ENCODE data around the gene ZBTB43. TPM values are rescaled to one million over a fixed set of nuclear protein-coding genes. Genes with fewer than 3 reads are reported as not detected.
"Not testable (repeated sequence)": the region's sequence is repeated elsewhere in the genome, so short reads cannot be mapped to it uniquely, and the experiment has no call there.

ZBTB43 gene
- total and polyA plus RNA-seq, 5 donors from 2014 or later = 4.5 to 38.0 (median 7.1) TPM

- H3K27me3 ChIP-seq (ENCODE audit: control insufficient read depth, insufficient read depth, low read length) = peaks cover 16% of the 10 kb centered on the region
- ATAC-seq (ENCODE audit: low read depth in 2 of 2) (no peak), DNase-seq (no peak)
- H3K4me3 ChIP-seq (ENCODE audit: low read depth, low read length) = no peak overlapping the region
- no peak overlapping the region for H3K4me3 Mint-ChIP-seq
- H3K27me3 Mint-ChIP-seq = peaks cover 47% of the 10 kb centered on the region
- no peaks in the 10 kb centered on the region for H3K4me1 ChIP-seq (ENCODE audit: control insufficient read depth, insufficient read depth, low read length, poor library complexity, severe bottlenecking)
- H3K27ac Mint-ChIP-seq = no peak overlapping the region
- peaks cover 0 to 2% (median 0%) of the 10 kb centered on the region in 4 donors for H3K4me1 Mint-ChIP-seq
- H3K27ac ChIP-seq (ENCODE audit: insufficient read depth, low read length, poor library complexity, severe bottlenecking) = no peak overlapping the region
- H3K9me3 ChIP-seq (ENCODE audit: control insufficient read depth in 2 of 2, low read length in 2 of 2) = no peaks in the 10 kb centered on the region
- no peaks in the 10 kb centered on the region for H3K36me3 ChIP-seq (ENCODE audit: control insufficient read depth, insufficient read depth, low read length)
- H3K9me3 Mint-ChIP-seq = no peaks in the 10 kb centered on the region
- no peaks in the 10 kb centered on the region for H3K36me3 Mint-ChIP-seq
These were observed 20.4 kb upstream of the ZBTB43 start for GRCh38 chr9:126784401-126784800.

GRCh38 chr9:126784841-126785240, 20.0 kb upstream of the ZBTB43 start:
- peaks cover 48% of the 10 kb centered on the region for H3K27me3 Mint-ChIP-seq
- H3K9me3 Mint-ChIP-seq = not testable (repeated sequence)

GRCh38 chr9:126788046-126788445, 16.8 kb upstream of the ZBTB43 start:
- Histone ChIP-seq H3K27ac (ENCODE audit: insufficient read depth, low read length, poor library complexity, severe bottlenecking) (no peak overlapping the region), H3K4me1 (ENCODE audit: control insufficient read depth, insufficient read depth, low read length, poor library complexity, severe bottlenecking) (no peaks in the 10 kb centered on the region), H3K27me3 (ENCODE audit: control insufficient read depth, insufficient read depth, low read length) (peaks cover 13% of the 10 kb centered on the region), H3K4me3 (ENCODE audit: low read depth, low read length) (no peak overlapping the region), H3K36me3 (ENCODE audit: control insufficient read depth, insufficient read depth, low read length) (no peaks in the 10 kb centered on the region), H3K9me3 (ENCODE audit: control insufficient read depth in 2 of 2, low read length in 2 of 2) (no peaks in the 10 kb centered on the region)
- DNase-seq = no peak
- Mint-ChIP-seq H3K9me3 (no peaks in the 10 kb centered on the region), H3K27ac (peak overlapping the region in 1 of 3 donors; percentile 16), H3K36me3 (no peaks in the 10 kb centered on the region), H3K4me3 (no peak overlapping the region), H3K4me1 (no peaks in the 10 kb centered on the region), H3K27me3 (peaks cover 59% of the 10 kb centered on the region)
- no peak for ATAC-seq (ENCODE audit: low read depth in 2 of 2)

More at GRCh38 chr9:126784841-126785240, 20.0 kb upstream of the ZBTB43 start:
- peaks cover 13% of the 10 kb centered on the region for H3K27me3 ChIP-seq (ENCODE audit: control insufficient read depth, insufficient read depth, low read length)
- H3K36me3 Mint-ChIP-seq; H3K4me1 ChIP-seq (ENCODE audit: control insufficient read depth, insufficient read depth, low read length, poor library complexity, severe bottlenecking); H3K4me3 Mint-ChIP-seq; H3K27ac ChIP-seq (ENCODE audit: insufficient read depth, low read length, poor library complexity, severe bottlenecking); H3K36me3 ChIP-seq (ENCODE audit: control insufficient read depth, insufficient read depth, low read length); H3K4me3 ChIP-seq (ENCODE audit: low read depth, low read length); DNase-seq; H3K27ac Mint-ChIP-seq; H3K9me3 ChIP-seq (ENCODE audit: control insufficient read depth in 2 of 2, low read length in 2 of 2); ATAC-seq (ENCODE audit: low read depth in 2 of 2); H3K4me1 Mint-ChIP-seq: not testable (repeated sequence)

- Mint-ChIP-seq H3K4me1 (no peaks in the 10 kb centered on the region), H3K4me3 (no peak overlapping the region), H3K27ac (peak overlapping the region in 1 of 3 donors; percentile 16), H3K36me3 (no peaks in the 10 kb centered on the region), H3K27me3 (peaks cover 62% of the 10 kb centered on the region), H3K9me3 (no peaks in the 10 kb centered on the region)
- Histone ChIP-seq H3K4me3 (ENCODE audit: low read depth, low read length) (no peak overlapping the region), H3K36me3 (ENCODE audit: control insufficient read depth, insufficient read depth, low read length) (no peaks in the 10 kb centered on the region), H3K9me3 (ENCODE audit: control insufficient read depth in 2 of 2, low read length in 2 of 2) (no peaks in the 10 kb centered on the region), H3K4me1 (ENCODE audit: control insufficient read depth, insufficient read depth, low read length, poor library complexity, severe bottlenecking) (no peaks in the 10 kb centered on the region), H3K27ac (ENCODE audit: insufficient read depth, low read length, poor library complexity, severe bottlenecking) (no peak overlapping the region), H3K27me3 (ENCODE audit: control insufficient read depth, insufficient read depth, low read length) (peaks cover 13% of the 10 kb centered on the region)
- peak in 1 of 3 donors; percentile 10 for DNase-seq
- no peak for ATAC-seq (ENCODE audit: low read depth in 2 of 2)
These were observed 16.0 kb upstream of the ZBTB43 start for GRCh38 chr9:126788634-126789349.

- no peak overlapping the region for H3K27ac ChIP-seq (ENCODE audit: insufficient read depth, low read length, poor library complexity, severe bottlenecking)
- DNase-seq = no peak
- H3K4me3 ChIP-seq (ENCODE audit: low read depth, low read length) = no peak overlapping the region
- no peak overlapping the region for H3K4me3 Mint-ChIP-seq
- no peak overlapping the region for H3K27ac Mint-ChIP-seq
- no peaks in the 10 kb centered on the region for H3K36me3 ChIP-seq (ENCODE audit: control insufficient read depth, insufficient read depth, low read length)
- peaks cover 69% of the 10 kb centered on the region for H3K27me3 Mint-ChIP-seq
- peaks cover 0 to 2% (median 0%) of the 10 kb centered on the region in 7 donors for H3K9me3 Mint-ChIP-seq
- no peaks in the 10 kb centered on the region for H3K4me1 ChIP-seq (ENCODE audit: control insufficient read depth, insufficient read depth, low read length, poor library complexity, severe bottlenecking)
- no peaks in the 10 kb centered on the region for H3K4me1 Mint-ChIP-seq
- ATAC-seq (ENCODE audit: low read depth in 2 of 2) = no peak
- no peaks in the 10 kb centered on the region for H3K36me3 Mint-ChIP-seq
- peaks cover 13% of the 10 kb centered on the region for H3K27me3 ChIP-seq (ENCODE audit: control insufficient read depth, insufficient read depth, low read length)
- no peaks in the 10 kb centered on the region for H3K9me3 ChIP-seq (ENCODE audit: control insufficient read depth in 2 of 2, low read length in 2 of 2)
These were observed 14.3 kb upstream of the ZBTB43 start for GRCh38 chr9:126790561-126790960.

- H3K27me3 Mint-ChIP-seq = peaks cover 63% of the 10 kb centered on the region
- Histone ChIP-seq H3K4me3 (ENCODE audit: low read depth, low read length) (no peak overlapping the region), H3K36me3 (ENCODE audit: control insufficient read depth, insufficient read depth, low read length) (no peaks in the 10 kb centered on the region), H3K4me1 (ENCODE audit: control insufficient read depth, insufficient read depth, low read length, poor library complexity, severe bottlenecking) (no peaks in the 10 kb centered on the region), H3K27me3 (ENCODE audit: control insufficient read depth, insufficient read depth, low read length) (peaks cover 10% of the 10 kb centered on the region), H3K27ac (ENCODE audit: insufficient read depth, low read length, poor library complexity, severe bottlenecking) (no peak overlapping the region), H3K9me3 (ENCODE audit: control insufficient read depth in 2 of 2, low read length in 2 of 2) (no peaks in the 10 kb centered on the region)
- no peaks in the 10 kb centered on the region for H3K36me3 Mint-ChIP-seq
- ATAC-seq (ENCODE audit: low read depth in 2 of 2) = no peak
- H3K4me3 Mint-ChIP-seq = no peak overlapping the region
- H3K9me3 Mint-ChIP-seq = peaks cover 0 to 2% (median 0%) of the 10 kb centered on the region in 7 donors
- no peaks in the 10 kb centered on the region for H3K4me1 Mint-ChIP-seq
- no peak overlapping the region for H3K27ac Mint-ChIP-seq
- DNase-seq = no peak
These were observed 13.2 kb upstream of the ZBTB43 start for GRCh38 chr9:126791406-126792230.

- Histone ChIP-seq H3K36me3 (ENCODE audit: control insufficient read depth, insufficient read depth, low read length) (no peaks in the 10 kb centered on the region), H3K9me3 (ENCODE audit: control insufficient read depth in 2 of 2, low read length in 2 of 2) (no peaks in the 10 kb centered on the region), H3K27ac (ENCODE audit: insufficient read depth, low read length, poor library complexity, severe bottlenecking) (no peak overlapping the region), H3K27me3 (ENCODE audit: control insufficient read depth, insufficient read depth, low read length) (peaks cover 1% of the 10 kb centered on the region), H3K4me3 (ENCODE audit: low read depth, low read length) (no peak overlapping the region), H3K4me1 (ENCODE audit: control insufficient read depth, insufficient read depth, low read length, poor library complexity, severe bottlenecking) (no peaks in the 10 kb centered on the region)
- ATAC-seq (ENCODE audit: low read depth in 2 of 2) (no peak), DNase-seq (no peak)
- peaks cover 0 to 2% (median 0%) of the 10 kb centered on the region in 7 donors for H3K9me3 Mint-ChIP-seq
- peaks cover 42% of the 10 kb centered on the region for H3K27me3 Mint-ChIP-seq
- no peak overlapping the region for H3K4me3 Mint-ChIP-seq
- H3K4me1 Mint-ChIP-seq = peaks cover 0 to 2% (median 0%) of the 10 kb centered on the region in 4 donors
- peak overlapping the region in 1 of 3 donors; percentile 49 for H3K27ac Mint-ChIP-seq
- no peaks in the 10 kb centered on the region for H3K36me3 Mint-ChIP-seq
These were observed 11.0 kb upstream of the ZBTB43 start for GRCh38 chr9:126793686-126794417.
